ENCODE results near the gene ACP2.

DNA sequence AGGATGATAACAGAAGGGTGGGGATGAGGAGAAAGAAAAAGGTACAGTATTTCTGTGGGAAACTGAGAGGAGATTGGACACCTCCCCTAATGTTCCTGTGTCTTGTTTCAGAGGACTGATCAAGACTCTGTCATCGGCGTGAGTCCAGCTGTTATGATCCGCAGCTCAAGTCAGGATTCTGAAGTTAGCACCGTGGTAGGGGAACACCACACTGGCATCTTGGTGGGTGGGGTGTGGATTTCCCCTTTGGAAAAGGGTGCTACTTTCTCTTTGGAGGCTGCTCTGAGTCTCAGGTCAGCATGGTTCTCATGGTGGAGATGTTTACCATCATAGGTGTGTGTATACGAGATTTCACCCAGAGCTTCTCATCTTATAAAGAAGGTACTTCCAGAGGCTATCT is 46.8 kb upstream of the ACP2 start:
- TF ChIP-seq, protein P1, sequence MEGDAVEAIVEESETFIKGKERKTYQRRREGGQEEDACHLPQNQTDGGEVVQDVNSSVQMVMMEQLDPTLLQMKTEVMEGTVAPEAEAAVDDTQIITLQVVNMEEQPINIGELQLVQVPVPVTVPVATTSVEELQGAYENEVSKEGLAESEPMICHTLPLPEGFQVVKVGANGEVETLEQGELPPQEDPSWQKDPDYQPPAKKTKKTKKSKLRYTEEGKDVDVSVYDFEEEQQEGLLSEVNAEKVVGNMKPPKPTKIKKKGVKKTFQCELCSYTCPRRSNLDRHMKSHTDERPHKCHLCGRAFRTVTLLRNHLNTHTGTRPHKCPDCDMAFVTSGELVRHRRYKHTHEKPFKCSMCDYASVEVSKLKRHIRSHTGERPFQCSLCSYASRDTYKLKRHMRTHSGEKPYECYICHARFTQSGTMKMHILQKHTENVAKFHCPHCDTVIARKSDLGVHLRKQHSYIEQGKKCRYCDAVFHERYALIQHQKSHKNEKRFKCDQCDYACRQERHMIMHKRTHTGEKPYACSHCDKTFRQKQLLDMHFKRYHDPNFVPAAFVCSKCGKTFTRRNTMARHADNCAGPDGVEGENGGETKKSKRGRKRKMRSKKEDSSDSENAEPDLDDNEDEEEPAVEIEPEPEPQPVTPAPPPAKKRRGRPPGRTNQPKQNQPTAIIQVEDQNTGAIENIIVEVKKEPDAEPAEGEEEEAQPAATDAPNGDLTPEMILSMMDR (conservative IDR thresholded peaks at IDR 0.05; ENCODE audit: low read length): no peak
- no peak for TF ChIP-seq EZH2phosphoT487 (IDR thresholded peaks at IDR 0.05; ENCODE audit: borderline replicate concordance, low read depth, low read length)

All from OCI-LY7 (cell line).